Gastroesophageal sphincter (tissue), 3 donors: Measurements from ENCODE around the gene KICS2.

ENCODE experiments used
- CTCF ChIP-seq, 4 experiments: fragments of 200-600 bp in 2 of 4; fragments of 450-650 bp in 2 of 4; sonication (generic) in 1 of 4; IDR thresholded peaks; one replicate each; pipeline ENCODE4 v1.5.1; 2017 to 2019; ENCODE audit warnings: antibody characterized with exemption in 4 of 4, mild to moderate bottlenecking in 2 of 4, moderate library complexity in 2 of 4
- EP300 ChIP-seq: sonication (generic); formaldehyde crosslinking; IDR thresholded peaks from one replicate; pipeline ENCODE4 v1.6.1; 2017; ENCODE audit warnings: antibody characterized with exemption, mild to moderate bottlenecking
- POLR2A ChIP-seq, 2 donors: fragments of 450-650 bp; IDR thresholded peaks; one replicate each; pipeline ENCODE4 v1.6.1; 2017; ENCODE audit warnings: antibody characterized with exemption in 2 of 2, mild to moderate bottlenecking in 2 of 2, moderate library complexity in 1 of 2
- POLR2AphosphoS5 ChIP-seq: sonication (generic); formaldehyde crosslinking; IDR thresholded peaks from one replicate; pipeline ENCODE4 v1.6.1; 2017; ENCODE audit warnings: antibody characterized with exemption

GRCh38 chr12:64237382-64237781, 15.3 kb upstream of the KICS2 start:
- TF ChIP-seq CTCF (IDR thresholded peaks at IDR 0.05): no peak
- no peak for TF ChIP-seq POLR2A (IDR thresholded peaks at IDR 0.05)
- TF ChIP-seq EP300: no peak
- no peak for TF ChIP-seq POLR2AphosphoS5
